Vagina (tissue), 2 donors: ENCODE results near the gene SLC16A13. TPM values are rescaled to one million over a fixed set of nuclear protein-coding genes. Genes with fewer than 3 reads are reported as not detected.
A peak's percentile ranks its signal among the peaks of the same experiment; 100 is the strongest.

Experiments
- DNase-seq, 2 donors: peaks; one replicate each; pipeline ENCODE4 v3.0.0-alpha.2; 2017; ENCODE audit errors: extremely low spot score in 2 of 2
- H3K27ac ChIP-seq: fragments of 200-600 bp; sonication (generic); one replicate; pipeline ENCODE4 v1.5.1; 2019
- H3K27me3 ChIP-seq: fragments of 200-600 bp; sonication (generic); one replicate; pipeline ENCODE4 v1.5.1; 2019
- H3K36me3 ChIP-seq, 2 donors: fragments of 200-600 bp; sonication (generic); one replicate each; pipeline ENCODE4 v1.5.1; 2017 to 2019
- H3K4me1 ChIP-seq: fragments of 200-600 bp; sonication (generic); one replicate; pipeline ENCODE4 v1.5.1; 2019
- H3K4me3 ChIP-seq, 2 donors: fragments of 200-600 bp; sonication (generic); 1 replicate in 1 of 2; 2 replicates in 1 of 2; pipeline ENCODE4 v1.5.1; 2016 to 2019
- H3K9me3 ChIP-seq: fragments of 200-600 bp; sonication (generic); one replicate; pipeline ENCODE4 v1.5.1; 2019
- POLR2A ChIP-seq, 2 donors: fragments of 450-650 bp; IDR thresholded peaks; one replicate each; pipeline ENCODE4 v1.6.1; 2017; ENCODE audit warnings: antibody characterized with exemption in 2 of 2, mild to moderate bottlenecking in 2 of 2, moderate library complexity in 2 of 2
- POLR2AphosphoS5 ChIP-seq, 2 donors: sonication (generic); formaldehyde crosslinking; IDR thresholded peaks; one replicate each; pipeline ENCODE4 v1.9.0; 2017; ENCODE audit warnings: antibody characterized with exemption in 2 of 2, mild to moderate bottlenecking in 2 of 2, low read depth in 1 of 2; ENCODE audit not compliant: insufficient read depth in 1 of 2
- intact Hi-C: fragments of 100-400 bp; cut with DNase I; formaldehyde crosslinking; loops from one replicate; pipeline ENCODE4 v1.15.1; 2023
- total RNA-seq: library from RNA; depleted of rRNA; stranded (reverse); fragments of >200 nt; gene quantifications from one replicate; pipeline ENCODE4 v1.2.3, GENCODE V29; 2016
- TF ChIP-seq, protein P1 (sequence below), 3 experiments: fragments of 450-650 bp in 2 of 3; fragments of 200-600 bp in 1 of 3; sonication (generic) in 1 of 3; IDR thresholded peaks; one replicate each; pipeline ENCODE4 v1.5.1; 2017 to 2019; ENCODE audit warnings: antibody characterized with exemption in 3 of 3, mild to moderate bottlenecking in 2 of 3, moderate library complexity in 2 of 3

Gene SLC16A13
- total RNA-seq, 1 donor from 2014 or later, result 2.0 TPM

- no peaks in the 10 kb centered on the region for H3K36me3 ChIP-seq
- TF ChIP-seq, protein P1, sequence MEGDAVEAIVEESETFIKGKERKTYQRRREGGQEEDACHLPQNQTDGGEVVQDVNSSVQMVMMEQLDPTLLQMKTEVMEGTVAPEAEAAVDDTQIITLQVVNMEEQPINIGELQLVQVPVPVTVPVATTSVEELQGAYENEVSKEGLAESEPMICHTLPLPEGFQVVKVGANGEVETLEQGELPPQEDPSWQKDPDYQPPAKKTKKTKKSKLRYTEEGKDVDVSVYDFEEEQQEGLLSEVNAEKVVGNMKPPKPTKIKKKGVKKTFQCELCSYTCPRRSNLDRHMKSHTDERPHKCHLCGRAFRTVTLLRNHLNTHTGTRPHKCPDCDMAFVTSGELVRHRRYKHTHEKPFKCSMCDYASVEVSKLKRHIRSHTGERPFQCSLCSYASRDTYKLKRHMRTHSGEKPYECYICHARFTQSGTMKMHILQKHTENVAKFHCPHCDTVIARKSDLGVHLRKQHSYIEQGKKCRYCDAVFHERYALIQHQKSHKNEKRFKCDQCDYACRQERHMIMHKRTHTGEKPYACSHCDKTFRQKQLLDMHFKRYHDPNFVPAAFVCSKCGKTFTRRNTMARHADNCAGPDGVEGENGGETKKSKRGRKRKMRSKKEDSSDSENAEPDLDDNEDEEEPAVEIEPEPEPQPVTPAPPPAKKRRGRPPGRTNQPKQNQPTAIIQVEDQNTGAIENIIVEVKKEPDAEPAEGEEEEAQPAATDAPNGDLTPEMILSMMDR (IDR thresholded peaks at IDR 0.05), result no peak
- TF ChIP-seq POLR2AphosphoS5 (IDR thresholded peaks at IDR 0.05; ENCODE audit: insufficient read depth in 1 of 2, low read depth in 1 of 2) (peak; percentile 77 to 82), POLR2A (IDR thresholded peaks at IDR 0.05) (peak in 1 of 2 donors; percentile 50)
- peaks cover 28% of the 10 kb centered on the region for H3K4me1 ChIP-seq
- H3K4me3 ChIP-seq, result peak overlapping the region; percentile 35 to 36
- DNase-seq, result no peak
- intact Hi-C loops, result no loop called here
- peak overlapping the region; percentile 77 for H3K27ac ChIP-seq
- no peaks in the 10 kb centered on the region for H3K9me3 ChIP-seq
- no peaks in the 10 kb centered on the region for H3K27me3 ChIP-seq
These were observed 12.0 kb upstream of the SLC16A13 start for GRCh38 chr17:7023576-7024401.

DNA sequence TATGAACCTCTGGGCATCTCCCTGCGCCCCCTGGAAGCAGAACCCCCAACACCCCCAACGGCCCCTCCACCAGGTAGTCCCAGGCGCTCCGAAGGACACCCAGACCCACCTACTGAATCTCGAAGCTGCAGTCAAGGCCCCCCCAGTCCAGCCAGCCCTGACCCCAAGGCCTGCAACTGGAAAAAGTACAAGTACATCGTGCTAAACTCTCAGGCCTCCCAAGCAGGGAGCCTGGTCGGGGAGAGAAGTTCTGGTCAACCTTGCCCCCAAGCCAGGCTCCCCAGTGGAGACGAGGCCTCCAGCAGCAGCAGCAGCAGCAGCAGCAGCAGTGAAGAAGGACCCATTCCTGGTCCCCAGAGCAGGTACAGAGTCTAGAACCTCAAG lies 11.4 kb upstream of the SLC16A13 start:
- TF ChIP-seq POLR2AphosphoS5 (IDR thresholded peaks at IDR 0.05; ENCODE audit: insufficient read depth in 1 of 2, low read depth in 1 of 2) (no peak), POLR2A (IDR thresholded peaks at IDR 0.05) (no peak)
- TF ChIP-seq, protein P1 (IDR thresholded peaks at IDR 0.05), result no peak
- Histone ChIP-seq H3K27ac (peak overlapping the region; percentile 20), H3K4me3 (no peak overlapping the region), H3K36me3 (no peaks in the 10 kb centered on the region), H3K27me3 (no peaks in the 10 kb centered on the region), H3K9me3 (no peaks in the 10 kb centered on the region), H3K4me1 (peaks cover 28% of the 10 kb centered on the region)
- no peak for DNase-seq
- intact Hi-C loops, result no loop called here

DNA sequence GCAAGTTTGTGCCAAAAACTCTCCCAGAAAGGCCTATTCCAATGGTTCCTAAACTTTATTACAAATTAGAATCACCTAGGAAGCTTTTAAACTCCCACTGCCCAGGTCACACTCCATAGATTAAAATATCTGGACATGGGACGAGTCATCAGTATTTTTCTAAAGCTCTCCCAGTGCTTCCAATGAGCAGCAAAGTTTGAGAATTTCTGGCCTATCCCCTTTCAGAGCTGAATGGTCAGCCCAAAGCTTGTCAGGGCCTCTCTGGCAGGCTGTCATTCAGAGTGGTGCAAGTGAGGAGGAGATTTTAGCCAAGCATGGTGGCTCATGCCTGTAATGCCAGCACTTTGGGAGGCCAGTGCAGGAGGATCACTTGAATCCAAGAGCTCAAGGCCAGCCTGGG lies 10.6 kb upstream of the SLC16A13 start:
- TF ChIP-seq, protein P1 (IDR thresholded peaks at IDR 0.05), result no peak
- TF ChIP-seq POLR2A (IDR thresholded peaks at IDR 0.05) (no peak), POLR2AphosphoS5 (IDR thresholded peaks at IDR 0.05; ENCODE audit: insufficient read depth in 1 of 2, low read depth in 1 of 2) (no peak)
- intact Hi-C loops, result no loop called here
- no peaks in the 10 kb centered on the region for H3K36me3 ChIP-seq
- DNase-seq, result no peak
- no peaks in the 10 kb centered on the region for H3K9me3 ChIP-seq
- no peaks in the 10 kb centered on the region for H3K27me3 ChIP-seq
- no peak overlapping the region for H3K4me3 ChIP-seq
- H3K27ac ChIP-seq, result no peak overlapping the region
- H3K4me1 ChIP-seq, result peaks cover 26% of the 10 kb centered on the region

DNA sequence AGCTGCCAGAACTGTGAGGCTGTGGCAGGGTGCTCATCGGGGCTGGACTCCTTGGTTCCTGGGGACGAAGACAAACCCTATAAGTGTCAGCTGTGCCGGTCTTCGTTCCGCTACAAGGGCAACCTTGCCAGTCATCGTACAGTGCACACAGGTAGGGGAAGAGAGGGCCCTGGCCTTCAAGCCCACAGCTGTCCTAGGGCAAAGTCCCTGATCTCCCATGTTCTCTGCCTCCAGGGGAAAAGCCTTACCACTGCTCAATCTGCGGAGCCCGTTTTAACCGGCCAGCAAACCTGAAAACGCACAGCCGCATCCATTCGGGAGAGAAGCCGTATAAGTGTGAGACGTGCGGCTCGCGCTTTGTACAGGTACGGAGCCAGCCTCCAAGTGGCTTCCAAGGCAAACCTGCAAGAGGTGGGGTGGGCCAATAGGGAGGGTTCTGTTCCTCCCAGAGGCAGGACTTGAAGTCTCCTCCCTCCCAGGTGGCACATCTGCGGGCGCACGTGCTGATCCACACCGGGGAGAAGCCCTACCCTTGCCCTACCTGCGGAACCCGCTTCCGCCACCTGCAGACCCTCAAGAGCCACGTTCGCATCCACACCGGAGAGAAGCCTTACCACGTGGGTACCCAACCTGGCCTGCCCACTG lies 9.2 kb upstream of the SLC16A13 start:
- Histone ChIP-seq H3K4me3 (no peak overlapping the region), H3K9me3 (no peaks in the 10 kb centered on the region), H3K27ac (peak overlapping the region; percentile 33), H3K36me3 (no peaks in the 10 kb centered on the region), H3K4me1 (peaks cover 20% of the 10 kb centered on the region), H3K27me3 (no peaks in the 10 kb centered on the region)
- DNase-seq, result no peak
- TF ChIP-seq, protein P1 (IDR thresholded peaks at IDR 0.05), result no peak
- TF ChIP-seq POLR2A (IDR thresholded peaks at IDR 0.05), result no peak
- TF ChIP-seq POLR2AphosphoS5 (IDR thresholded peaks at IDR 0.05; ENCODE audit: insufficient read depth in 1 of 2, low read depth in 1 of 2), result no peak
- intact Hi-C loops, result no loop called here

GRCh38 chr17:7027335-7027734 lies 8.5 kb upstream of the SLC16A13 start:
- Histone ChIP-seq H3K27ac (peak overlapping the region; percentile 33), H3K4me3 (no peak overlapping the region), H3K27me3 (no peaks in the 10 kb centered on the region), H3K4me1 (peaks cover 12% of the 10 kb centered on the region), H3K36me3 (no peaks in the 10 kb centered on the region), H3K9me3 (no peaks in the 10 kb centered on the region)
- TF ChIP-seq POLR2AphosphoS5 (IDR thresholded peaks at IDR 0.05; ENCODE audit: insufficient read depth in 1 of 2, low read depth in 1 of 2), result no peak
- TF ChIP-seq, protein P1 (IDR thresholded peaks at IDR 0.05), result no peak
- TF ChIP-seq POLR2A (IDR thresholded peaks at IDR 0.05), result no peak
- intact Hi-C loops, result no loop called here
- no peak for DNase-seq
